Sigmoid colon (tissue), 4 donors: Measurements from ENCODE around the gene FAM3D.

Experiments used
- EP300 ChIP-seq, 4 donors: sonication (generic); formaldehyde crosslinking; IDR thresholded peaks; one replicate each; pipeline ENCODE4 v1.6.1; 2017; ENCODE audit warnings: antibody characterized with exemption in 4 of 4
- POLR2A ChIP-seq, 2 donors: fragments of 450-650 bp; IDR thresholded peaks; one replicate each; pipeline ENCODE4 v1.6.1; 2016; ENCODE audit warnings: antibody characterized with exemption in 2 of 2, mild to moderate bottlenecking in 2 of 2, moderate library complexity in 2 of 2
- POLR2AphosphoS5 ChIP-seq, 4 donors: sonication (generic); formaldehyde crosslinking; IDR thresholded peaks; one replicate each; pipeline ENCODE4 v1.6.1; 2017; ENCODE audit warnings: antibody characterized with exemption in 4 of 4
- TF ChIP-seq, protein P1 (sequence below), 4 experiments: fragments of 450-650 bp in 3 of 4; fragments of 200-600 bp in 1 of 4; IDR thresholded peaks; one replicate each; pipeline ENCODE4 v1.5.1; 2016 to 2019; ENCODE audit warnings: antibody characterized with exemption in 4 of 4, mild to moderate bottlenecking in 3 of 4, moderate library complexity in 2 of 4

DNA sequence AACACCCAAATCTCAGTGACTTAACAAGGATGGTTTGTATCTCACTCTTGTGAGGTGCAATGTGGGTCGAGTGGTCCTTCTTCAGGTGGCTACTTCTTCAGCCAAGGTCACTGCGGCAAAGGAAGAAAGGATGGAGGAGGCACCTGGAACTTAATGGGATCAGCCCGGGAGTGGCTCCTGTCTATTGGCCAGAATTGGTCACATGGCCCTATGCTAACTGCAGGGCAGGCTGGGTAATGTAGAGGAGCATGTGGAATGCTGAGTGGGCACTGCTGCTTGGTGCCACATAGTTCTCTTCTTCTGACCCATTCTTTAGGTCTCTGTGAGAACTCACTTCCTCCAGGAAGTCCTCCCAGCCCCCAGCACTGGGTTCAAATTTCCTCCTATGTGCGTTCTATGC is 20.3 kb upstream of the FAM3D start:
- TF ChIP-seq, protein P1, sequence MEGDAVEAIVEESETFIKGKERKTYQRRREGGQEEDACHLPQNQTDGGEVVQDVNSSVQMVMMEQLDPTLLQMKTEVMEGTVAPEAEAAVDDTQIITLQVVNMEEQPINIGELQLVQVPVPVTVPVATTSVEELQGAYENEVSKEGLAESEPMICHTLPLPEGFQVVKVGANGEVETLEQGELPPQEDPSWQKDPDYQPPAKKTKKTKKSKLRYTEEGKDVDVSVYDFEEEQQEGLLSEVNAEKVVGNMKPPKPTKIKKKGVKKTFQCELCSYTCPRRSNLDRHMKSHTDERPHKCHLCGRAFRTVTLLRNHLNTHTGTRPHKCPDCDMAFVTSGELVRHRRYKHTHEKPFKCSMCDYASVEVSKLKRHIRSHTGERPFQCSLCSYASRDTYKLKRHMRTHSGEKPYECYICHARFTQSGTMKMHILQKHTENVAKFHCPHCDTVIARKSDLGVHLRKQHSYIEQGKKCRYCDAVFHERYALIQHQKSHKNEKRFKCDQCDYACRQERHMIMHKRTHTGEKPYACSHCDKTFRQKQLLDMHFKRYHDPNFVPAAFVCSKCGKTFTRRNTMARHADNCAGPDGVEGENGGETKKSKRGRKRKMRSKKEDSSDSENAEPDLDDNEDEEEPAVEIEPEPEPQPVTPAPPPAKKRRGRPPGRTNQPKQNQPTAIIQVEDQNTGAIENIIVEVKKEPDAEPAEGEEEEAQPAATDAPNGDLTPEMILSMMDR (IDR thresholded peaks at IDR 0.05): no peak
- TF ChIP-seq POLR2AphosphoS5 (IDR thresholded peaks at IDR 0.05) (no peak), POLR2A (IDR thresholded peaks at IDR 0.05) (no peak), EP300 (IDR thresholded peaks at IDR 0.05) (no peak)
